HCT116 (cell line): ENCODE data around the gene GALNT2. TPM values are rescaled to one million over a fixed set of nuclear protein-coding genes. Genes with fewer than 3 reads are reported as not detected.
A peak's percentile ranks its signal among the peaks of the same experiment; 100 is the strongest.

Experiments
- ATAC-seq: fragments of 200-7000 bp; cut with Tn5 transposase; 2 replicates; pipeline ENCODE4 v1.9.1; 2020; ENCODE audit warnings: mild to moderate bottlenecking, moderate library complexity
- BruUV-seq: library from RNA; stranded (reverse); fragments of 400-500 nt; replicated peaks from 2 replicates; lab custom pipeline; 2021; lab: Mats Ljungman, UMichigan
- CTCF ChIA-PET: fragments of 300-600 bp; sonication (Branson Sonifier 250); formaldehyde crosslinking; loops from one replicate; lab custom pipeline; 2021; ENCODE audit warnings: antibody characterized with exemption; lab: Charles Lee
- POLR2A ChIA-PET: fragments of 300-600, 350-600 bp; sonication (Branson Sonifier 250); formaldehyde crosslinking; loops from one replicate; lab custom pipeline; 2021; ENCODE audit warnings: antibody characterized with exemption; lab: Charles Lee
- RAD21 ChIA-PET, 2 experiments: fragments of 300-600 bp; sonication (Branson Sonifier 250); formaldehyde crosslinking; loops; one replicate each; lab custom pipeline; 2023; ENCODE audit warnings: low total read pairs in 2 of 2; ENCODE audit not compliant: uncharacterized antibody in 2 of 2, unreplicated experiment in 2 of 2, low non-redundant PET in 1 of 2; lab: Charles Lee
- DNase-seq: peaks from one replicate; pipeline ENCODE4 v3.0.0-alpha.2; 2010; ENCODE audit warnings: low read depth, low spot score
- H2AFZ ChIP-seq: fragments of 200-600 bp; shearing (Covaris generic), sonication (generic); 2 replicates; pipeline ENCODE4 v1.6.1; 2017; ENCODE audit warnings: low read depth, mixed run types, mixed read lengths, antibody characterized with exemption, low read length; ENCODE audit not compliant: poor library complexity, severe bottlenecking
- H3K27ac ChIP-seq: 2 replicates; pipeline ENCODE4 v1.5.1; 2012; ENCODE audit warnings: low read depth, low read length
- H3K27me3 ChIP-seq: fragments of 200-600 bp; sonication (generic); 2 replicates; pipeline ENCODE4 v1.6.1; 2016; ENCODE audit warnings: mixed run types, low read length, mixed read lengths; ENCODE audit not compliant: insufficient read depth
- H3K36me3 ChIP-seq, 2 experiments: fragments of 200-500 bp in 1 of 2; fragments of 200-600 bp in 1 of 2; sonication (Bioruptor generic) in 1 of 2; sonication (generic) in 1 of 2; 2 replicates each; pipeline versions ENCODE4 v1.5.1 to v1.6.1; 2014 to 2016; ENCODE audit warnings: low read length in 2 of 2, inconsistent platforms in 1 of 2, mixed read lengths in 1 of 2, mixed run types in 1 of 2; ENCODE audit not compliant: insufficient read depth in 2 of 2, control insufficient read depth in 1 of 2
- H3K4me1 ChIP-seq, 2 experiments: fragments of 200-600 bp in 1 of 2; sonication (generic) in 1 of 2; 2 replicates each; pipeline versions ENCODE4 v1.5.1 to v1.6.1; 2012 to 2017; ENCODE audit warnings: low read length in 2 of 2, inconsistent platforms in 1 of 2, mild to moderate bottlenecking in 1 of 2, mixed read lengths in 1 of 2, mixed run types in 1 of 2, moderate library complexity in 1 of 2; ENCODE audit not compliant: insufficient read depth in 2 of 2, control insufficient read depth in 1 of 2
- H3K4me2 ChIP-seq: fragments of 200-600 bp; sonication (generic); 2 replicates; pipeline ENCODE4 v1.6.1; 2017; ENCODE audit warnings: mixed run types, low read length, mixed read lengths
- H3K4me3 ChIP-seq, 2 experiments: fragments of 200-600 bp in 1 of 2; sonication (generic) in 1 of 2; replicated peaks in 1 of 2; 2 replicates each; pipeline ENCODE4 v1.5.1; 2011 to 2016; ENCODE audit warnings: low read length in 2 of 2, control low read depth in 1 of 2, low read depth in 1 of 2, mild to moderate bottlenecking in 1 of 2, mixed read lengths in 1 of 2, mixed run types in 1 of 2
- H3K79me2 ChIP-seq: fragments of 200-600 bp; sonication (generic); 2 replicates; pipeline ENCODE4 v1.6.1; 2017; ENCODE audit warnings: mild to moderate bottlenecking, mixed run types, low read length, moderate library complexity, mixed read lengths; ENCODE audit not compliant: insufficient read depth
- H3K9ac ChIP-seq: fragments of 200-600 bp; sonication (generic); 2 replicates; pipeline ENCODE4 v1.6.1; 2016; ENCODE audit warnings: low read length, mixed read lengths
- H3K9me2 ChIP-seq: fragments of 200-600 bp; sonication (generic), shearing (Covaris generic); 2 replicates; pipeline ENCODE4 v1.6.1; 2017; ENCODE audit warnings: mixed run types, mild to moderate bottlenecking, moderate library complexity; ENCODE audit not compliant: insufficient read depth
- H3K9me3 ChIP-seq, 2 experiments: fragments of 200-500 bp in 1 of 2; fragments of 200-600 bp in 1 of 2; sonication (Bioruptor generic) in 1 of 2; sonication (generic) in 1 of 2; 2 replicates each; pipeline ENCODE4 v1.6.1; 2014 to 2017; ENCODE audit warnings: low read length in 2 of 2, mixed read lengths in 2 of 2, inconsistent platforms in 1 of 2, low read depth in 1 of 2, mild to moderate bottlenecking in 1 of 2, mixed run types in 1 of 2, moderate library complexity in 1 of 2; ENCODE audit not compliant: control insufficient read depth in 1 of 2, insufficient read depth in 1 of 2
- H4K20me1 ChIP-seq: fragments of 200-600 bp; sonication (generic), shearing (Covaris generic); 2 replicates; pipeline ENCODE4 v1.6.1; 2017; ENCODE audit warnings: mixed run types, mild to moderate bottlenecking, moderate library complexity; ENCODE audit not compliant: insufficient read depth
- ATF3 ChIP-seq: IDR thresholded peaks from 2 replicates; pipeline ENCODE4 v1.6.1; 2012
- CBX3 ChIP-seq: IDR thresholded peaks from 2 replicates; pipeline ENCODE4 v1.6.1; 2012; ENCODE audit warnings: low read depth
- CTCF ChIP-seq, 3 experiments: fragments of 200-600 bp in 1 of 3; sonication (generic) in 1 of 3; IDR thresholded peaks in 2 of 3; conservative IDR thresholded peaks in 1 of 3; 2 replicates each; pipeline ENCODE4 v1.5.1; 2012 to 2017; ENCODE audit warnings: low read depth in 2 of 3, low read length in 2 of 3, antibody characterized with exemption in 1 of 3, borderline replicate concordance in 1 of 3, control low read depth in 1 of 3, mild to moderate bottlenecking in 1 of 3, mixed read lengths in 1 of 3, mixed run types in 1 of 3, moderate library complexity in 1 of 3; ENCODE audit not compliant: insufficient read depth in 1 of 3
- EGR1 ChIP-seq: IDR thresholded peaks from 2 replicates; pipeline ENCODE4 v1.6.1; 2012; ENCODE audit warnings: low read depth
- ELF1 ChIP-seq: IDR thresholded peaks from 2 replicates; pipeline ENCODE4 v1.6.1; 2012; ENCODE audit warnings: low read depth, borderline replicate concordance
- EZH2 ChIP-seq: fragments of 200-600 bp; sonication (generic); IDR thresholded peaks from 2 replicates; pipeline ENCODE4 v1.6.1; 2017; ENCODE audit warnings: antibody characterized with exemption, mixed run types
- EZH2phosphoT487 ChIP-seq: fragments of 200-600 bp; IDR thresholded peaks from 2 replicates; pipeline ENCODE4 v1.6.1; 2018; ENCODE audit warnings: antibody characterized with exemption, borderline replicate concordance
- FOSL1 ChIP-seq: IDR thresholded peaks from 2 replicates; pipeline ENCODE4 v1.6.1; 2012; ENCODE audit warnings: low read depth
- JUND ChIP-seq: IDR thresholded peaks from 2 replicates; pipeline ENCODE4 v1.6.1; 2012
- MAX ChIP-seq: IDR thresholded peaks from 2 replicates; pipeline ENCODE4 v1.6.1; 2012
- RAD21 ChIP-seq: IDR thresholded peaks from 2 replicates; pipeline ENCODE4 v1.6.1; 2012; ENCODE audit warnings: low read depth, mild to moderate bottlenecking
- REST ChIP-seq: IDR thresholded peaks from 2 replicates; pipeline ENCODE4 v1.6.1; 2012; ENCODE audit warnings: low read depth
- SP1 ChIP-seq: IDR thresholded peaks from 2 replicates; pipeline ENCODE4 v1.6.1; 2012; ENCODE audit warnings: low read depth
- SRF ChIP-seq: IDR thresholded peaks from 2 replicates; pipeline ENCODE4 v1.6.1; 2012; ENCODE audit warnings: low read depth
- TCF7L2 ChIP-seq: IDR thresholded peaks from 2 replicates; pipeline ENCODE4 v1.7.0; 2011; ENCODE audit warnings: borderline replicate concordance, inconsistent platforms; ENCODE audit not compliant: insufficient read depth, insufficient read length; ENCODE audit errors: extremely low read depth
- ZBTB33 ChIP-seq: IDR thresholded peaks from 2 replicates; pipeline ENCODE4 v1.6.1; 2011; ENCODE audit warnings: mild to moderate bottlenecking, low read length, moderate library complexity; ENCODE audit not compliant: insufficient replicate concordance; ENCODE audit errors: extremely low read depth
- ZFX ChIP-seq: fragments of 450-650 bp; IDR thresholded peaks from 2 replicates; pipeline ENCODE4 v1.6.1; 2017
- ZNF274 ChIP-seq: fragments of 200-500 bp; sonication (Bioruptor generic); IDR thresholded peaks from 2 replicates; pipeline ENCODE4 v1.6.1; 2014; ENCODE audit warnings: mild to moderate bottlenecking, low read depth, low read length, inconsistent platforms
- intact Hi-C: fragments of 100-400 bp; cut with micrococcal nuclease; formaldehyde crosslinking; loops from 2 replicates; pipeline ENCODE4 v1.10.0; 2022
- total RNA-seq: library from RNA; stranded (reverse); gene quantifications from one replicate; pipeline ENCODE4 v1.2.1, GENCODE V29; 2021; ENCODE audit not compliant: unreplicated experiment

The GALNT2 gene
- total RNA-seq, 1 experiment from 2014 or later: 40.8 TPM

GRCh38 chr1:230104395-230105244 lies 37.6 kb downstream of the GALNT2 start:
- ChIA-PET POLR2A (interaction anchor here (1.1 to 1.2 kb wide), 2 partner anchors 18 to 20 kb away, joined by 3 read pairs; no protein-coding TSS in a partner anchor), CTCF (no interaction called here), RAD21 (no interaction called here)
- peak overlapping the region; percentile 77 for H3K4me2 ChIP-seq
- ATAC-seq: peak; percentile 91
- H4K20me1 ChIP-seq: no peaks in the 10 kb centered on the region
- H3K4me1 ChIP-seq: peaks cover 30 to 49% of the 10 kb centered on the region in 2 experiments
- H3K9me3 ChIP-seq: no peaks in the 10 kb centered on the region
- no peak overlapping the region for H2AFZ ChIP-seq
- peak overlapping the region; percentile 60 for H3K27ac ChIP-seq
- H3K27me3 ChIP-seq: no peaks in the 10 kb centered on the region
- H3K4me3 ChIP-seq: peak overlapping the region; percentile 6 to 39; a peak in 3 of 4 replicates
- intact Hi-C loops: loop anchor here (1.0 kb wide), 2 partner anchors 19 to 38 kb away; no protein-coding TSS in a partner anchor
- H3K36me3 ChIP-seq: no peaks in the 10 kb centered on the region
- DNase-seq: peak; percentile 94
- no peaks in the 10 kb centered on the region for H3K9me2 ChIP-seq
- H3K9ac ChIP-seq: peak overlapping the region; percentile 41
- H3K79me2 ChIP-seq: peaks cover 13% of the 10 kb centered on the region
- no TSS peak for BruUV-seq
- TF ChIP-seq SP1: peak; percentile 96
- TF ChIP-seq RAD21: peak; percentile 29; the same call in 1 of the 2 replicates
- TF ChIP-seq ZBTB33: peak; percentile 75
- no peak for TF ChIP-seq REST
- no peak for TF ChIP-seq CTCF (IDR thresholded peaks at IDR 0.05 in 2 of 3, conservative IDR thresholded peaks at IDR 0.05 in 1 of 3; ENCODE audit: borderline replicate concordance in 1 of 3, insufficient read depth in 1 of 3, low read depth in 2 of 3, low read length in 2 of 3)
- no peak for TF ChIP-seq EZH2phosphoT487
- TF ChIP-seq EZH2: no peak
- TF ChIP-seq JUND: peak; percentile 98
- peak; percentile 88 for TF ChIP-seq MAX
- peak; percentile 36 for TF ChIP-seq TCF7L2
- peak; percentile 29; the same call in 1 of the 2 replicates for TF ChIP-seq EGR1
- peak; percentile 72; the same call in 1 of the 2 replicates for TF ChIP-seq SRF
- TF ChIP-seq ZNF274: no peak
- peak; percentile 99 for TF ChIP-seq CBX3
- peak; percentile 98 for TF ChIP-seq FOSL1
- no peak for TF ChIP-seq ELF1
- TF ChIP-seq ATF3: peak; percentile 68; the same call in 1 of the 2 replicates
- TF ChIP-seq ZFX: no peak
